Effector memory CD8-positive, alpha-beta T cell (primary cell): ENCODE results near the gene FTO.

Experiments used
- ATAC-seq: fragments of 150-1000 bp; cut with Tn5 transposase; replicated peaks from 2 replicates; pipeline ENCODE4 v1.10.0; 2021; ENCODE audit warnings: mild to moderate bottlenecking, moderate library complexity
- DNase-seq, 3 experiments: peaks; one replicate each; pipeline ENCODE4 v3.0.0; 2021
- H3K27ac Mint-ChIP-seq, 2 donors: one replicate each; pipeline ENCODE4 v1.8.0; 2022; ENCODE audit warnings: mild to moderate bottlenecking in 2 of 2, mixed read lengths in 2 of 2, moderate library complexity in 2 of 2
- H3K27me3 Mint-ChIP-seq, 2 donors: one replicate each; pipeline ENCODE4 v1.8.0; 2022; ENCODE audit warnings: mixed read lengths in 2 of 2
- H3K36me3 Mint-ChIP-seq: one replicate; pipeline ENCODE4 v1.8.0; 2022; ENCODE audit warnings: mild to moderate bottlenecking, moderate library complexity, mixed read lengths; ENCODE audit not compliant: insufficient read depth
- H3K4me1 Mint-ChIP-seq, 2 donors: one replicate each; pipeline ENCODE4 v1.8.0; 2022; ENCODE audit warnings: low read depth in 2 of 2, mixed read lengths in 2 of 2
- H3K4me3 Mint-ChIP-seq, 2 donors: one replicate each; pipeline ENCODE4 v1.8.0; 2022; ENCODE audit warnings: mild to moderate bottlenecking in 2 of 2, mixed read lengths in 2 of 2, moderate library complexity in 2 of 2
- H3K9me3 Mint-ChIP-seq, 2 donors: one replicate each; pipeline ENCODE4 v1.8.0; 2022; ENCODE audit warnings: mixed read lengths in 2 of 2

The FTO gene

DNA sequence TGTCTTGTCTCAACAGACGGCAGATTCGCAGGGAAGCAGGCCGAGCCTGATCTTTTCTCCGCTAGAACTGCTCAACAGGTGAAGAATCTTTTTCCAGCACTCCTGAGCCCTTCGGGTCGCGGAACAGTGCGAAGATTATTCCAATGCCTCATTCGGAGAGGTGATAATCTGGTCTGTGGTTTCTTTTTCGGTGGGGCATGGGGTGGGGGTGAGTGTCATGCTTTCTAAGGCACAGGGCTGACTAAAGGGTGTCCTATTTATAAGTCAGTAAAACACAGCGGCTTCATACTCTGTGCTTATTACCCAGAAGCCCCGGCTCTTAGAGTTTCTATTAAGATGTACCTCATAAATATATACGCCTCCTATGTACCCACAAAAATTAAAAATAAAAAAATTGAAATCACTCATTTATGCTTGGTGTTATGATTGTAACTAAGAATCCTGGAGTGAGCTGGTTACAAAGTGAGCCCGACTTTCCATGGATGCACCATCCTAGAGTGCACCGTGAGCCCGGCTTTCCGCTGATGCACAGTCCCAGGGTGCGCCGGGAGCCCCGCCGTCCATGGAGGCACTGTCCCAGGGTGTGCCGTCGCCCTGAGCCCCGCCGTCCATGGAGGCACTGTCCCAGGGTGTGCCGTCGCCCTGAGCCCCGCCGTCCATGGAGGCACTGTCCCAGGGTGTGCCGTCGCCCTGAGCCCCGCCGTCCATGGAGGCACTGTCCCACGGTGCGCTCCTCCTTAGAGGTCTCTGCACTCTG is 417.8 kb downstream of the FTO start:
- DNase-seq (no peak), ATAC-seq (no peak)
- Mint-ChIP-seq H3K4me3 (no peak overlapping the region), H3K27ac (no peak overlapping the region), H3K4me1 (peaks cover 0 to 2% of the 10 kb centered on the region in 2 donors), H3K9me3 (no peaks in the 10 kb centered on the region), H3K36me3 (no peaks in the 10 kb centered on the region), H3K27me3 (no peaks in the 10 kb centered on the region)

DNA sequence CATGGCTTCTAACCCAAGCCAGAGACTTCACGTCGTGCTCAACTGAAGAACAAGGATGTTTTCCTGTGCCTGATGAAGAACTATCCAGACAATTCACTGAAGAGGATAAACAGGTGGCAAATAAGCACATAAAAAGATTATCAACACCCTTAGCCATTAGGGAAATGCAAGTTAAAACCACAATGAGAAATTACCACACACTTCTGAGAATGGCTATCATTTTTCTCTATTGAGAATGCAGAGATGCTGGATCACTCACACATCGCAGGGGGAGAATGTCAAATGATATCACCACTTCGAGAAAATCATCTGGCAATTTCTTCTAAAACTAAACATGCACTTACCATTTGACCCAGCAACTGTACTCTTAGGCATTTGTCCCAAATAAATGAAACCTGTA is 419.8 kb downstream of the FTO start:
- DNase-seq (no peak), ATAC-seq (no peak)
- no peaks in the 10 kb centered on the region for H3K36me3 Mint-ChIP-seq
- peaks cover 0 to 7% of the 10 kb centered on the region in 2 donors for H3K27me3 Mint-ChIP-seq
- peaks cover 3 to 5% of the 10 kb centered on the region in 2 donors for H3K4me1 Mint-ChIP-seq
- H3K27ac Mint-ChIP-seq, result no peak overlapping the region
- H3K4me3 Mint-ChIP-seq, result no peak overlapping the region
- no peaks in the 10 kb centered on the region for H3K9me3 Mint-ChIP-seq

DNA sequence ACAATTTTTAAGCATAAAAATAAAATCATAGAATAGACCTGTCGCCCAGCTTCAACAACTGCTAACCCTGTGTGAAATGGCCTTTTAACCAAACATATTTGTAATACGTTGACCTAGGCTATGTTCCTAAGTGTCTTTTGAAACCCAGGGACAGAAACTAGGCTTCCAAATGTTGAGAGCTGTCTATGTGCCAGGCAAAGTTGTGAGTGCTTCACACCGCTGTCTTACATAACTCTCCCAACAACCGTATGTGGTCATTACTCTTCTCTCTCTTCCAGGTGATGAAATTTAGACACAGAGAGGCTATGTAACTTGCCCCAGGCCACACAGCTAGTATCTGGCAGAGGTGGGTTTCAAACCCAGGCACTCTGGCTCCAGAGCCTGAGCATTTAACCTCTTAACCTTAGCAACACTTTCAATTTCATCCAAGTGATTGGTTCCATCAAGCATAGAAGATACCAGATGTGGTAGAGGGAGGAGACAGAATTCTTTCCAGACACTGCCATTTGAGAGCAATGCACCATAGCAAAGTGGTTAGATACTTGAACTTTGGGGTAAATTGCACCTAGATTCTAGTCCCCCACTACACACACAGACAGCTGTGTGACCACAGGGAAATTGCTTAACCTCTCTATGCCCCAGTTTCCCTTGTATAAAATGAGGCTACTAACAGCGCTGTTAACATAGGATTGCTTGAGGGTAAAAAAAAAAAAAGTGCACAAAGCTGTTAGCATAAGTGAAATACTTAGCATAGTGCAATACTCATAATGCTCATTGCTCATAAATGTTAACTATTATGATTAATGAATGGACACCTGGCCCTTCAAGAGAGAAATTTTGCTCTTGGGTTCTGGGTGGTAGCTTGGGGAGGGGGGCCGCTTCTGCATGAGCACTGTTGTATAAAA is 422.0 kb downstream of the FTO start:
- ATAC-seq, result no peak
- DNase-seq, result no peak
- Mint-ChIP-seq H3K9me3 (no peaks in the 10 kb centered on the region), H3K27ac (no peak overlapping the region), H3K4me1 (peaks cover 3 to 5% of the 10 kb centered on the region in 2 donors), H3K27me3 (peaks cover 0 to 10% of the 10 kb centered on the region in 2 donors), H3K4me3 (no peak overlapping the region), H3K36me3 (no peaks in the 10 kb centered on the region)

DNA sequence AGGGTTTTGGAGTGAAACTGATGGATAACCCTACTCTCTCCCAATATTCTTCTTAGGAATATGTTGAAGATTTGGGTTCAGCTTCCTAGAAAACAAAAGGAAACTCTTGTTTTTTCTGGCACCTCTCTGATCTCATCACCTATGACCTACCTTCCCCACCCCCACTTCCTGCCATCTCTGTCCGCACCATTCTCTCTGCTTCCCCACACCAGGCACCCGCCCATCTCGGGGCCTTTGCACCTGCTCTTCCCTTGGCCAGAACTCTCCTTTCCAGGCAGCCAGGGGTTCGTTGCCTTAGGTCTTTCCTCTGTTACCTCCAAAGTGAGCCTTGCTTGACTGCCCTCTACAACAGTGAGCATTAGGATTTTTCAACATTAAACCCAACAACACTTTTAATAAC is 423.0 kb downstream of the FTO start:
- no peak for DNase-seq
- peaks cover 0 to 10% of the 10 kb centered on the region in 2 donors for H3K27me3 Mint-ChIP-seq
- no peak overlapping the region for H3K4me3 Mint-ChIP-seq
- no peak for ATAC-seq
- H3K27ac Mint-ChIP-seq, result no peak overlapping the region
- H3K4me1 Mint-ChIP-seq, result peaks cover 3 to 5% of the 10 kb centered on the region in 2 donors
- no peaks in the 10 kb centered on the region for H3K9me3 Mint-ChIP-seq
- no peaks in the 10 kb centered on the region for H3K36me3 Mint-ChIP-seq

DNA sequence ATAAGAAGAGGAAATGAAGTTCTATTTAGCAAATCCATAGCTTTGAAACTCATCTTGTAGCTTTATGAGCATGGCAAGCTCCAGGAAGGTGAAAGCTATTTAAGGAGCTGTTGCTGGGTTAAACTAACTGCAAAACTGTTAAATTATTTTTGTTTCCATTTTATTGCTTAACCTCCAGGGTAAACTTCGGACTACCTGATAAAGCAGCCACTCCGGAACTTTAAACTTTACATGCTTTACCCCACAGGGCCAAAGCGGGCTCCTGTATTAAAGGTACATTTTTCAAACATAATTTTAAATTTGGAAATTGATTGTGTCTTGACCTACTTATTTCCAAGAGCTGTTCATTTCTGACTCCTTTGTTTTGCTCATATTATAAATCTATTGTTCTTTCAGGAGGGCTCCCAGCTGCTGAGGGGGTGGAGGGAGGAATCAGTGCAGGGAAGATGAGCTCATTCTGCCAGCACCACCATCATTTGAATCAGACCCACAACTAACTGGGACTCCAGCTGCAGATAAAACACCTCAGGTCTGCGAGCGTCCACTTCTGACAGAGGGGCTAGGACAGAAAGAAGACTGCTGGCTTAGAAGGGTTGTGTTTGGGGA is 424.8 kb downstream of the FTO start:
- DNase-seq (no peak), ATAC-seq (no peak)
- Mint-ChIP-seq H3K27me3 (peaks cover 0 to 10% of the 10 kb centered on the region in 2 donors), H3K4me3 (no peak overlapping the region), H3K27ac (no peak overlapping the region), H3K4me1 (peaks cover 3 to 5% of the 10 kb centered on the region in 2 donors), H3K9me3 (no peaks in the 10 kb centered on the region), H3K36me3 (no peaks in the 10 kb centered on the region)

DNA sequence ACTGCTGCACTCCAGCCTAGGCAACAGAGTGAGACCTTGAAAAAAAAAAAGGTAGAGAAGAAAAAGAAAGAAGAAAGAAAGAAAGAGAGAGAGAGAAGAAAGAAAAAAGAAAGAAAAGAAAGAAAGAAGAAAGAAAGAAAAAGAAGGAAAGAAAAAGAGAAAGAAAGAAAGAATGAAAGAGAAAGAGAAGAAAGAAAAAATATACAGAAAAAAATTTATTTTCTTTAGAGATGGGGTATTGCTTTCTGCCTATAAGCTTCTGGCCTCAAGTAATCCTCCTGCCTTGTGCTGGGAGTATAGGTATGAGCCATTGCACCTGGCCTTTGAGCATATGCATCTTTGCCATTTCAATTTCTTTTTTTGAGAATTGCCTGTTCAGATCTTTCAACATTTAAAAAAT is 425.9 kb downstream of the FTO start:
- Mint-ChIP-seq H3K9me3 (no peaks in the 10 kb centered on the region), H3K27me3 (peaks cover 0 to 10% of the 10 kb centered on the region in 2 donors), H3K27ac (no peak overlapping the region), H3K4me1 (peaks cover 3 to 5% of the 10 kb centered on the region in 2 donors), H3K4me3 (no peak overlapping the region), H3K36me3 (no peaks in the 10 kb centered on the region)
- no peak for ATAC-seq
- no peak for DNase-seq

DNA sequence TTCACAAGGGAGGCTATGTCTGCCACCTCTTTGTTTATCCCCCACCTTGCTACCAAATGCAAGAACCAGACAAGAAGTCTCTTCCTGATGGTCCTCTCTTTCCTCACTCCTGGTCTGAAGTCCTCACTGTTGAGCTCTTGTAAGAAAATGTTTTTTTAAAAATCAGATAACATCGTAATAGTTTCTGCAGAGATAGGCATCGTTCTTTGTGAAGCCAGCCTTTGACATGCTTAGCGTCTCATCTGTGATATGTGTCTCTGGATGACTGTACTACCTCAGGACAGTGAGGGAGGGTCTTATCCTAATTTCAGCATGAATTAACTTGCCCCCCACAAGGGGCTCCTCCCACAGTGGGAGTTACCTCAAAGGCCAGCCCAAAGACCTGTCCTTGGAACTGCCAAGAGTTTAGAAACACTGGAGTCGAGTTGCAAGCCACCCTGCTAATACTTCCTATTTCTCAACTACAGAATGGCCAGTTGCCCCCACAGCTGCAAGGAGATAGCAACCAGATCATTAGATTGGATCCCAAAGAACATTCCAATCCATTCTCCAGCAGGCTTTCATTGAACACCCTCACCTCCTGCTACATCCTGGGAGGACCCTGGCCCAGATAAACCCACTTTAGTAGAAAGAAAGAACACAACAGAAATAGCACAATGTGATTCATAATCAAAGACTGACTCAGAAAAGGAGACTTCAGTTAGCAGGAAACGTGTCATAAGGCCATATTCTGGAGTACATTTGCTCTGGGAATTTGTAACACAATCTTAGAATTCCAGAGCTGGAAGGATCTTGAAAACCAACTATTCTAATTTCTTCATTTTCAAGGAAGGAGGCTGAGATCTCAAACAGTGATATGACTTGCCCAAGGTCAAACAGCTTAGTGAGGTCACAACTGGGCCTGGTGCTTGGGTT is 431.7 kb downstream of the FTO start:
- no peak overlapping the region for H3K4me3 Mint-ChIP-seq
- DNase-seq (no peak), ATAC-seq (no peak)
- no peaks in the 10 kb centered on the region for H3K27me3 Mint-ChIP-seq
- H3K36me3 Mint-ChIP-seq, result no peaks in the 10 kb centered on the region
- no peaks in the 10 kb centered on the region for H3K9me3 Mint-ChIP-seq
- no peaks in the 10 kb centered on the region for H3K4me1 Mint-ChIP-seq
- H3K27ac Mint-ChIP-seq, result no peak overlapping the region

DNA sequence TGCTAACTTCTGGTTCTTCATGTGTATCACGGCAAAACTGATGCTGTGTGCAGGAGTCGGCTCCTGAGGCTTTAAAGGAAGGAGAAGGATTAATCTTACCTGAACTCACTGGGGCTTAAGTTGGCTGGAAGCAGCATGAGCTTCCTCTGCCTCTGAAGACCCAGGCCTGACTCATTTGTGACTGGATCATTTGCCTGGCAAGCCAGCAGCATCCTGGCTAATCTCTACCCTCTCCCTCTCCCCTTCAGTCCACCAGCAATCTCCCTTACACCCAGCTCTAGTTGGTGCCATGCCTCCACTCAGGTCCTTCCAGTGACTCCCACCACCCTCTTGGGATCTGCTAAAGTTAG is 432.3 kb downstream of the FTO start:
- no peak for ATAC-seq
- no peaks in the 10 kb centered on the region for H3K4me1 Mint-ChIP-seq

DNA sequence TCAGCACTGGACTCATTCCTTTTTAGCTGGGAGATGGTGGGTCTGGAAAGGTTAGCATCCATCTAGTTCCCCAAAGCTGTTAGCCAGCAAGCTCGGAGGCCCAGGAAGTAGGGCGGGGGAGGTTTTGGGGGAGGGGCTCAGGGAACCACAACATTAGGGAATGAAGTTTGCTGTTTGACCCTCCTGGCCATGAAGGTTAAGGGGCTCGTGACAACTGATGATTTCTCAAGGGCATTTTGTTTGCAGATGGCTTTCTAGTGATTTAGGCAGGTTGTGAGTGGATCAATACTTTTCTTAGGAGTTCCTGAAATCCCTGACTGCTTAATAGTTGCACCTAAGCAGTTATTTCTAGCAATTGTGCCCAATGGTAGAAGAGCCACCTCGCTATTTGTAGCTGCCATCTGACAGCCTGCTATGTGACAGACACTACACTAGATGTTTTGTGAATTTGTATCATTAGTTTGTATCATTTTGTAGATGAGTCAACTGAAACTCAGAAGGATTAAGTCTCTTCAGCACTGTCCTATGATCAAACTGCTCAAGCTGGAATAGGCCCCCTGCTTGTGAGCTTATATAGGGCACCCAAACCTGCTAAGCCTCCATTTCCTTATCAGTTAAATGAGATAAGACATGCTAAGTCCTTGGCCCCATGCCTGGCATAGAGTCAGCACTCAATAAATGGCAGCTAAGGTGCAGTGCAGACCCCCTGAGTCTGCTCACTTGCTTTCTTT is 436.3 kb downstream of the FTO start:
- Mint-ChIP-seq H3K4me3 (no peak overlapping the region), H3K27ac (no peak overlapping the region), H3K27me3 (peaks cover 23 to 30% of the 10 kb centered on the region in 2 donors), H3K4me1 (peaks cover 0 to 4% of the 10 kb centered on the region in 2 donors), H3K36me3 (no peaks in the 10 kb centered on the region), H3K9me3 (no peaks in the 10 kb centered on the region)
- no peak for DNase-seq
- ATAC-seq, result no peak

More for the DNA sequence above, 432.3 kb downstream of the FTO start:
- Mint-ChIP-seq H3K27ac (no peak overlapping the region), H3K27me3 (peaks cover 4 to 5% of the 10 kb centered on the region in 2 donors), H3K4me3 (no peak overlapping the region), H3K9me3 (no peaks in the 10 kb centered on the region), H3K36me3 (no peaks in the 10 kb centered on the region)
- DNase-seq, result no peak

DNA sequence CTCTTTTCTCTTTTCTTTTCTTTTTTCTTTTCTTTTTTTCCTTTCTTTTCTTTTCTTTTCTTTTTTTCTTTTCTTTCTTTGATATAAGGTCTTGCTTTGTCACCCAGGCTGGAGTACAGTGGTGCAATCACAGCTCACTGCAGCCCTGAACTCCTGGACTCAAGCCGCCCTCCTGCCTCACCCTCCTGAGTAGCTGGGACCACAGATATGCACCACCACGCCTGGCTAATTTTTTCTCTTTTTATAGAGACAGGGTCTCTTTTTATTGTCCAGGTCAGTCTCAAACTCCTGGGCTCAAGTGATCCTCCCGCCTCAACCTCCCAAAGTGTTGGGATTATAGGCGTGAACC is 436.8 kb downstream of the FTO start:
- no peaks in the 10 kb centered on the region for H3K36me3 Mint-ChIP-seq
- no peak overlapping the region for H3K27ac Mint-ChIP-seq
- peaks cover 23 to 30% of the 10 kb centered on the region in 2 donors for H3K27me3 Mint-ChIP-seq
- peaks cover 0 to 4% of the 10 kb centered on the region in 2 donors for H3K4me1 Mint-ChIP-seq
- H3K9me3 Mint-ChIP-seq, result no peaks in the 10 kb centered on the region
- DNase-seq (no peak), ATAC-seq (no peak)
- H3K4me3 Mint-ChIP-seq, result no peak overlapping the region

DNA sequence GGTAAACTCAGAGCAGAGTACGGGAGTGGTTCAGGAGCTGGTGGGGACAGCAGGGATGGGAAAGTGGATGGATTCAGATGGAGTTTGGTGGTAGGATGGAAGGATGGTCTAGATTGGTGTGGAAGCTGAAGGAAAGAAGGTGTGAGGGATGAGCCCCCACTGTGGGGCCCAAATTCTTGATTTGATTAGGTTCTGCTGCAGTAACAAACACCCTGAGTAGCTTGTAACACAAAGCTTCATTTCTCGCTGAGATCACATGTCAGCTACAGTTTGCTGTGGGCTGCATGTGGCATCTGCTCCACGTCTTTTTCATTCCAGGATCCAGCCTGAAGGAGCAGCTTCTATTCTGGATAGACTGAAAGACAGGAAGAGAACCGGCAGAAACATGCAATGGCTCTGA is 438.8 kb downstream of the FTO start:
- no peak for ATAC-seq
- H3K4me3 Mint-ChIP-seq, result no peak overlapping the region
- H3K36me3 Mint-ChIP-seq, result no peaks in the 10 kb centered on the region
- H3K27me3 Mint-ChIP-seq, result peaks cover 23 to 40% of the 10 kb centered on the region in 2 donors
- no peak overlapping the region for H3K27ac Mint-ChIP-seq
- DNase-seq, result no peak
- H3K4me1 Mint-ChIP-seq, result peaks cover 0 to 4% of the 10 kb centered on the region in 2 donors
- no peaks in the 10 kb centered on the region for H3K9me3 Mint-ChIP-seq

DNA sequence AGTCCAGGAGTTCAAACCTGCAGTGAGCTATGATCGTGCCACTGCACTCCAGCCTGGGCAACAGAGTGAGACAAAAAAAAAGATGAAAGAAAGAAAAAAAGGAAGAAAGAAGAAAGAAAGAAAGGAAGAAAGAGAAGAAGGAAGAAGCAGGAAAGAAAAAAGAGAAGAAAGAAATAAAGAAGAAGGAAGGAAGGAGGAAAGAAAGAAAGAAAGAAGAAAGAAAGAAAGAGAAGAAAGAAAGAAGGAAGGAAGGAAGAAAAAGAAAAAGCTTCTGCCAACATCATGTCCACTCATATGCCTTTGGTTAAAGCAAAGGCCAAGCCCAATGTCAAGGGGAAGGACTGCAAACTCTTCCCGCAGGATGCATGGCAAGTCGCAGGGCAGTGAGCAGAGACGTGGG is 439.5 kb downstream of the FTO start:
- H3K9me3 Mint-ChIP-seq, result no peaks in the 10 kb centered on the region
- peaks cover 23 to 40% of the 10 kb centered on the region in 2 donors for H3K27me3 Mint-ChIP-seq
- H3K27ac Mint-ChIP-seq, result no peak overlapping the region
- ATAC-seq, result no peak
- no peak for DNase-seq
- peaks cover 0 to 4% of the 10 kb centered on the region in 2 donors for H3K4me1 Mint-ChIP-seq
- no peak overlapping the region for H3K4me3 Mint-ChIP-seq
- no peaks in the 10 kb centered on the region for H3K36me3 Mint-ChIP-seq
